ENCODE data around the gene DMRTA2. TPM values are rescaled to one million over a fixed set of nuclear protein-coding genes. Genes with fewer than 3 reads are reported as not detected.

Gene DMRTA2
- total and polyA plus RNA-seq, 2 donors (not counting 1 experiment from before 2014, with no cell fraction given): not detected

- peak overlapping the region; percentile 59 for H3K4me2 ChIP-seq (replicated peaks; ENCODE audit: low read depth, low read length, poor library complexity, severe bottlenecking)
These were observed 2.4 kb downstream of the DMRTA2 start for GRCh38 chr1:50420689-50421365.

More at GRCh38 chr1:50420689-50421365, 2.4 kb downstream of the DMRTA2 start:
- 7% methylated on average over 69 of the region's 69 CpGs for WGBS (ENCODE audit: insufficient coverage)
- Mint-ChIP-seq H3K4me1 (peaks cover 59% of the 10 kb centered on the region), H3K4me3 (peak overlapping the region; percentile 44), H3K27me3 (peaks cover 66% of the 10 kb centered on the region), H3K9me3 (ENCODE audit: insufficient read depth) (no peaks in the 10 kb centered on the region), H3K27ac (peak overlapping the region; percentile 15)
- TF ChIP-seq EZH2 (IDR thresholded peaks at IDR 0.05; ENCODE audit: borderline replicate concordance, insufficient read depth, low read depth, low read length, poor library complexity, severe bottlenecking): no peak
- no peak for TF ChIP-seq CTCF (IDR thresholded peaks at IDR 0.05)
- H3K4me1 ChIP-seq (ENCODE audit: control insufficient read depth in 2 of 2, insufficient read depth in 2 of 2, low read length in 2 of 2): peaks cover 60 to 76% of the 10 kb centered on the region in 2 donors
- POLR2A ChIA-PET: no interaction called here
- H3K36me3 ChIP-seq (replicated peaks in 1 of 2; ENCODE audit: control extremely low read depth in 1 of 2, control insufficient read depth in 1 of 2, extremely low read depth in 1 of 2, insufficient read depth in 2 of 2, low read length in 1 of 2): no peaks in the 10 kb centered on the region
- DNase-seq (peak; percentile 49), ATAC-seq (ENCODE audit: low read depth) (no peak)
- intact Hi-C loops (cut with micrococcal nuclease): no loop called here
- no peaks in the 10 kb centered on the region for H4K20me1 ChIP-seq (ENCODE audit: control insufficient read depth, insufficient read depth, low read length, poor library complexity, severe bottlenecking)
- no peaks in the 10 kb centered on the region for H3K79me2 ChIP-seq (ENCODE audit: control insufficient read depth, insufficient read depth, low read length)
- H3K27me3 ChIP-seq (replicated peaks in 1 of 4; ENCODE audit: control extremely low read depth in 1 of 4, control insufficient read depth in 3 of 4, insufficient read depth in 4 of 4, low read length in 3 of 4): peaks cover 0 to 96% (median 67%) of the 10 kb centered on the region in 4 experiments
- H3K27ac ChIP-seq (ENCODE audit: low read length in 2 of 2): no peak overlapping the region
- peaks cover 0 to 87% (median 9%) of the 10 kb centered on the region in 3 donors for H3K9me3 ChIP-seq (ENCODE audit: control extremely low read depth in 1 of 3, control insufficient read depth in 2 of 3, insufficient read depth in 1 of 3, low read length in 2 of 3)
- no peak overlapping the region for H3K9ac ChIP-seq (ENCODE audit: low read length)
- no peak overlapping the region for H3K4me3 ChIP-seq (ENCODE audit: control extremely low read depth in 1 of 5, extremely low read depth in 1 of 5, insufficient read depth in 1 of 5, low read depth in 2 of 5, low read length in 4 of 5)
- H2AFZ ChIP-seq (ENCODE audit: insufficient read depth, low read depth, low read length, poor library complexity, severe bottlenecking): no peak overlapping the region
- CTCF ChIA-PET: no interaction called here

Data from B cell (primary cell).